ENCODE results near the gene OGDH.
A peak's percentile ranks its signal among the peaks of the same experiment; 100 is the strongest.

Gene OGDH

DNA sequence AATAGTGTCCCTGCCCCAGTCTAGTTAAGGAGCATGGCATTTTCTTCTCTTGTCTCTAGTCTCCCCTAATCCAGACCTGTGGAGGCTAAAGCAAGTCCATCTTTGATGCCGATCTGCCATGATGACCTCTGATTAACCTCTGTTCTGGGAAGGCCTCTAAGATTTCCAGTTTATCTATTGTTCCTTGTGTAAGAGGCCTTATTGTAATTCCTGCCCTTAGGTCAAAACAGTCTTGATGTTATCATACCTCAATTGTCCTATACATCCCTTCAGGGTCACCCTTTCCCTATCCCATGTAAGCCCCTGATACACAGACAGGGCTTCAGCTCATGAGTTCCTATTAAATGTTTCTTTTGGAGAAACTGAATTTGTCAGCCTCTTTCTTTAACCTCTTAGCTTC lies 137.3 kb downstream of the OGDH start:
- DNase-seq, result no peak

DNA sequence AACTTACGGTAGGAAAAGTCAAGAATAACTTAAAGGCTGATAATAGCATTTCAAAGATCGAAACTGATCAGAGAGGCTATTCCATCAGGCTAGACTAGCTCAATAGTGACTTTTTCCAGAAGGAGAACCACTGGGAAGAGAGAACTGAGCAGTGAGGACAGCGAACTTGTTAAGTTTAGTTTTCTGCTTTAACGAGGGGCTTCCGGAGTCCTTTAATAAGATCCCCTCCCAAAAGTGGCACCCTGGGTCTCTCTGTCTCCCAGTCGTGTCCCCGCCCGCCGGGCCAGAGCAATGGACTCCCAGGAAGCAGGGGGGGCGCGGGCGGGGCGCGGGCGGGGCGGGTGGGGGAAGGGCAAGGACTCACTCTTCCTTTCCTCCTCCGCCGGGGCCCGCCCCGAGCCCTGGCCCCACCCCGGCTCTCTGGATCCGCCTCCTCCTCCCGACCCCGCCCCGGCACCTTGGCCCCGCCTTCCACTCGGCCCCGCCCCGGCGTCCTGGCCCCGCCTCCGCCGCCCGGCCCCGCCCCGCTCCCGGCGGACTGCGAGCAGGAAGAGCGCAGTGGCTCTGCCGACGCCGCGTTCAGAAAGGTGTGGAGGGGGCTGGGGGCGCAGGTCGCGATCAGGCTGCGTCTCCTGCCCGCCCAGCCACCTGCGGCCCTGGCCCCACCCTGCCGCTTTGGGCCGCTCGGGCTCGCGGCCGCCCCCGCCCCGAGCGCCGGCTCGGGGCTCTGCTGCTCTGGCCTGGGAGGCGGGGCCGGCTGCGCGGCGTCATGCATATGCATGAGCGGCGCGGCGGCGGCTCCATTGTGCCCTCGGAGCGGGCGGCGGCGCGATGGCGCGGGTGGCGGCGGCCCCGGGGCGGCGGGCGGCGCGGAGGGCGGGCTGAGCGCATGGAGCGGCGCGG lies 141.9 kb downstream of the OGDH start, which contains the start of gene ZMIZ2:
ZMIZ2 (plus strand) TSS at position 803 of the 903 bp plus-strand sequence. CDS start 7,403 bp downstream, outside the sequence.
- DNase-seq, result peak; percentile 87

DNA sequence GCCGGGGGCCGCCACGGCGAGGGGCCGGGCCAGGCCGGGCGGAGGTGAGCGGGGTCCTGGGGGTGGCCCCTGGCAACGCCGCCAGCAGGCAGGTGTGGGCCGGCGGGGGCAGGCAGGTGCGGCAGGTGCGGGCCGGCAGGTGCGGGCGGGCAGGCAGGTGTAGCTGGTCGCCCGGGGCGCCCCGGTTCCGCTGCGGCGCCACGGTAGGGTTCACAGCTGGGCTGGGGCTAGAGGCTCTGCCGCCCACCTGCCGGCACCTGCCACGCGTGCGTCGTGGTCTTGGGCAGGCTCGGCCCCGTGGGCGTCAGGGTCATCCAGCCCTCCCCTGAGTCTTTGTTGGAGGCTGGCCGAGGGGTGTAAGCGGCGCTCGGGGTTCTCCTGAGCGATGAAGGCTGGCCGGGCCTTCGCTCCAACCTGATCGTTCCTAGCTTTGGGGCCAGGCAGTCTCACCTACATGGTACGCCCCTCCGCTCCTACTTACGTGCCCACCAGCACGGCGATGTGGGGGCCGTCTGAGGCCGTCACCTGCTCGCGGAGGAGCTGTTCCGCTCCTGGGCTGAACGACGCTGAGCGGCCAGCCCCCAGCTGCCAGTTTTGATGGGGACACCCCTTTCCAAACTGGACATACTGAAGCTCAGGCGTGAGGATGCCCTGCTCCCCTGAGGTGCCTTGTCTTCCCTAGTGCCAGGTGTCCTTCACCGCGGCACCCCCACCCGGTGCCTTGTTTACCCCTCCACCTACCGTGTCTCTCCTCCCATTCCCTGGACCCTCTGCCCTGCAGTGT lies 142.7 kb downstream of the OGDH start:
- DNase-seq, result no peak

DNA sequence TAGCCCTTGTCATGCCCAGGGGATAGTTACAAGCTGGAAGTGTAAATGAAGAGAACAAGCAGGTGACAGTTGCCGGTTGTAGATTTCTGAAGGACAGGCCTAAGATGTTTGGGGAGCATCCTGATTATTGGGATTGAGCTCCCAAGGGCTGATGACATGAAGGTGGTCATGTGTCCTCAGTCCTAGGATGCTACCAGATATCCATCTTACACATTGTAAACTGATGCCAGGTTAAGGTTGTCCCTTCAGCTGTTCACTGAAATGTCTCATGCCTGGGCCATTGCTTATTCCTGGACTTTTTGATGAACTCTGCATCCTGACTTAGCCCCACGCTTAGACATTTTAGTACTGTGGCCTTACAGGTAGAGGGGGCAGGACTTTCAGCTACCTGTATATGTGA lies 143.6 kb downstream of the OGDH start:
- no peak for DNase-seq

DNA sequence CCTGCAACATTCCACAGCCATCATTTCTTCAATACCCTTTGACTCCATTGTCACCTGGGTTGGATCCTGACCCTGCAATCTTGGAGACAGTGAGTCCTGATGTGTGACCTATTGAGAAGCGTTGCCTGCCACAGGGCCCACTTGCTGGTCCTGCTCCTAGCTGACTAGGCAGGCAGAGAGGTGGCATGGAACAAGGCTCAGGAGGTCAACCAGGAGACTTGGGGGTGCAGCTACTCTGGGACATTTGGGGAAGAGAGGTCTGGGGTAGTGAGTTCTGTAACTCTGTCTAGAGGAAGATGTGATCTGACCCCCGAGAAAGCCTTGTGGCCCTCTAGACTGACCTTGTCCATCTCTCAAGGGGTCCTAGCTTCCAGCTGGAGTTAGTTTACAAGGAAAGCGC lies 144.0 kb downstream of the OGDH start:
- no peak for DNase-seq

- DNase-seq, result peak; percentile 48
Observed at GRCh38 chr7:44750921-44751571, 144.6 kb downstream of the OGDH start.

DNA sequence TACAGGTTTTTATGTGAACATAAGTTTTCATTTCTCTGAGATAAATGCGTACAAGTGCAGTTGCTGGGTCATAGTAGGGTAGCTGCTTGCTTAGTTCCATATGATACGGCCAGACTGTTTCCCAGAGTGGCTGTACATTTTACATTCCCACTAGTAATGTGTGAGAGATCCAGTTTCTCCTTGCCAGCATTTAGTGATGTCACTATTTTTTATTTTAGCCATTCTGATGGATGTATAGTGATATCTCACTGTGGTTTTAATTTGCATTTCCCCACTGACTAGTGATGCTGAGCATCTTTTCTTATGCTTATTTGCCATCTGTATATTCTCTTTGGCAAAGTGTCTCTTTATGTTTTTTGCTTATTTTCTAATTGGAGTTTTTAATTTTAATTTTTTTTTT lies 146.4 kb downstream of the OGDH start:
- no peak for DNase-seq

DNA sequence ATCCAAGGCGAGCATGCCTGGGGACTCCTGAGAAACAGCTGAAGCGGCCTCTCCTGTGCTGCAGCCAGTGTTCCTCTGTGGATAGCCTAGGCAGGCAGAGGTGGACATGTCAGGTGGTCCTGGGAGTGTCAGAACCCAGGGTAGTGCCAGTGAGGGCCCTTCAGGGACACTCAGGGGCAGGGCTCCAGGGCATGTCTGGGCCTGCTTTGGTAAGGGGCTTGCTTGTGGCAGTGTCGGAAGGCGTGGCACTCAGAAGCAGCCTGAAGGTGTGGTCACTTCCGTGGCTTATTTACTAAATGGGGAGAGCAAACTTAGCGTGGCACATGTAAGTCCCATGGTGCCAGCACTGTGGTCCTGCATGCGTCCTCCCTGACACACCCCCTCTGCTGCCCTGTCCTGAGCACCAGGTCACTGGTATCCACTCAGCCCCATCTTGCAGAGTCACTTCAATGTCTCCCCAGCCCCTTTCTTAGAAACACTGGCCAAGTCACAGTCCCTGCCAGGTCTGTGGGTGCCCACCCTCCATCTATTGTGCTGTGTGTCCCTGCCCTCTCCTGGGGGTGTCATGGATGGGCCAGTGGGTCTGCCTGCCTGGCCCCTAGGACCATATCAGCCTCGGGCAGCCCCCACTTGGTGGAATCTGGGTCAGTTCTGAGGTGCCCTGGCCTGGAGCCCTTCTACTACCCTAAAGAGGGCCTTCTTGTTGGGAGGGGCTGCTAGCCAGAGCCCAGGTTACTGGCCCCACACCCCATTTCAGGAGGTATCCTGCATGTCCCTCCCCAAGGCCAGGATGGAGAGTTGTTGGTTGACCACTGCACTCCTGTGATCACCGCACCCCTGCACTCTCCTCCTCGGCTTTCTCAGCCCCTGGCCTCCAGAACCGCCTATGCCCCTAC lies 148.6 kb downstream of the OGDH start:
- DNase-seq, result no peak

DNA sequence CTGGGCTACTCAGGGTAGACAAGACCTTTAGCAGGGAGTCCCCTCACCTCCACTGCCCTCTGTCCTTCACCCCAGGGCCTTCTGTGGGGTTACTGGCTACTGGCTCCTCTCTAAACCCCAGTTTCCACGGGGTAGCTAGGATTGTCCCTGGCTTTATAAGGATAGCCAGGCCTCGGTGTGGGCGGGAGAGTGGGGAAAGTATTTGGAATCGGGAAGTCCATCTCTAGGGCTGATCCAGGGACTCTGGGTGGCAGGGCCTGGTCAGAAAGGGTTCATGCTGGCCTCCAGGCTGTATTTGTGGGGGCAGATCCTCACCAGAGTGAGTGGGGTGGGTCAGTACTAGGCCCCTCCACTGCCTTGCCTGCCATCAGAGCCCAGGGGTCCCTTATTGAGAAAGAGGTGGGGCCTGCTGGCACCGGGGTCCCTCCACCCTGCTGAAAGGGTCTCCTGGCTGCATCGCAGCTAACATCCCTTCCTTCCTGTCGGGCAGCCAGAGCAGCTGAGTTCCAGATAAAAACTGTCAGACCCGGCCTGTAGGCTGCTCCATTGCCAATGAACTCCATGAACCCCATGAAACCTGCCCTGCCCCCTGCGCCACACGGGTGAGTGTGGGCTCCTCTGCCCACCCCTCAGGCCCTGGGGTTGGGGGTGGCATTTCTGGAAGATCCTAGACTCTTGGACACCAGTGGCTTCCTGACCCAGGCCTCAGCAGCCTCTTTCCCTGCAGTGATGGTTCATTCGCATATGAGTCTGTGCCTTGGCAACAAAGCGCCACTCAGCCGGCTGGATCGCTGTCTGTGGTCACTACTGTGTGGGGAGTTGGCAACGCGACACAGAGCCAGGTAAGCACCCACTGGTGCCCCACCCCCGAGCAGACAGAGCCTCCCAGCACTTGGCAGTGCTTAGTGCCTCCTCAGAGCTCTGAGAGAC lies 149.5 kb downstream of the OGDH start:
- no peak for DNase-seq

DNA sequence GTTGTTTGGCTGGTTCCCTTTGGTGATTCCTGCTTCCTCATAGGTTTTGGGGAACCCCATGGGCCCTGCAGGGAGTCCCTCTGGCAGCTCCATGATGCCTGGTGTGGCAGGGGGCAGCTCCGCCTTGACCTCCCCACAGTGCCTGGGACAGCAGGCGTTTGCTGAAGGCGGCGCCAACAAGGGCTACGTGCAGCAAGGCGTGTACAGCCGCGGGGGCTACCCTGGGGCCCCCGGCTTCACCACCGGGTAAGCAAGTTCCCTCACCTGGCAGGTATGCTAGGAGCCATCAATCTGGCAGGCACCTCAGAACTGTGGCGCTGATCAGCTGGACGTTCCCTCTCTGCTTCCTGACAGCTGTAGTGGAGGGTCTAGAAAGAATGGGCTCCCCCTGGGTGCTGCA lies 150.5 kb downstream of the OGDH start:
- no peak for DNase-seq

DNA sequence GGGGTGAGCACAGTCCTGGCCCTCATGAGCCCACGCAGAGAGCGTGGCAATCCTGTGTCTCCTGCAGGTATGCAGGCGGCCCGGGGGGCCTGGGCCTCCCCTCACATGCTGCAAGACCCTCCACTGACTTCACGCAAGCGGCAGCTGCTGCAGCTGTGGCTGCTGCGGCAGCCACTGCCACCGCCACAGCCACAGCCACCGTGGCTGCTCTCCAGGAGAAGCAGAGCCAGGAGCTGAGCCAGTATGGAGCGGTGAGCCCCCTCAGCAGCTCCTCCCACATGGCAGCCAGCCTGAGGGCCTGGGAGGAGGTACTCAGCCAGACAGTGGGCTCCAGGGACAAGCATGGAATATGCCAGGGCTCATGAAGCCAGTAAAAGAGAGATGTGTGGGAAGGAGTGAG lies 150.9 kb downstream of the OGDH start:
- no peak for DNase-seq

- no peak for DNase-seq
Observed at GRCh38 chr7:44757739-44758138, 151.3 kb downstream of the OGDH start.
